RKO (cell line): ENCODE results near the gene ERCC2.
"Not testable (repeated sequence)": the region's sequence is repeated elsewhere in the genome, so short reads cannot be mapped to it uniquely, and the experiment has no call there.

Experiments used
- DNase-seq: peaks from one replicate; pipeline ENCODE4 v3.0.0-alpha.2; 2016; ENCODE audit warnings: low spot score

ERCC2 gene

GRCh38 chr19:45370410-45371204 lies at the start of gene ERCC2:
ERCC2 (minus strand) TSS chr19:45370573; CDS start chr19:45370540, 33 bp downstream.
- peak; percentile 97 for DNase-seq

- no peak for DNase-seq
Measured at GRCh38 chr19:45419895-45420294, 49.5 kb upstream of the ERCC2 start.

DNA sequence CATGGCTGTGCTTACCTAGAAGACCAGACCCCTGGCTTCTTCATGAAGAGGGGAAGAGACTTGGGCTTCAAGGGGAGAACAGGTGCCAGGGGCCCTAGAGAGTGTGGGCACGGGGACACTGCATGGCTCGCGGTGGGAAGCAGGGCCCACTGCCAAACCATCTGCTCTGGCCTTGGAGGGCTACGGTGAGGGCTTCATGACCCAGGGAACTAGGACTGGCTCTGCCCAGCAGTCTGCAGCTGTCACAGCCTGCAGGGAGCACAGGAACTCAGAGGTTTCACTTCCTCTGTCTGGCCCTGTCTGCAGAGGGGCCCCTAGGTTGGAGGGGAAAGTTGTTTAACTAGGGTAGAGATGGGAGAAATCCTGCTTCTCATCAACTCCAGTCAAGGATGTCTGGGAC lies 49.0 kb upstream of the ERCC2 start:
- no peak for DNase-seq

DNA sequence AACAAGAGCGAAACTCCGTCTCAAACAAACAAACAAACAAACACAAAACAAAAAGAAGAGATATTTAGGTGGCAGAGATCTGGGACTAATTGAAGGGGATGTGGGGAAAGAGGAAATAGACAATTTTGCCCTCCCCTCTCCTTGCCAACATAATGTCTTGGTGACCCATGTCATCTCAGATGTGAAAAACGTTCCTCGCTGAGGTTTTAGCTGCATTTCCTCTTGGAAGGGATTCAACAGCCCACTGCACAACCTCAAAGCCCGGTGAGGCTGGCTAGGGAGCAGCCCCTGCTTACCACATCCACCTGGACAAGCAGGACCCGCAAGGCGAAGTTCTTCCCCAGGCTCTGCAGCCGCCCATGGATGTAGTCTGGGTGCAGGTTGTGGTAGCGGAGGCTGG lies 48.4 kb upstream of the ERCC2 start:
- DNase-seq = no peak

DNA sequence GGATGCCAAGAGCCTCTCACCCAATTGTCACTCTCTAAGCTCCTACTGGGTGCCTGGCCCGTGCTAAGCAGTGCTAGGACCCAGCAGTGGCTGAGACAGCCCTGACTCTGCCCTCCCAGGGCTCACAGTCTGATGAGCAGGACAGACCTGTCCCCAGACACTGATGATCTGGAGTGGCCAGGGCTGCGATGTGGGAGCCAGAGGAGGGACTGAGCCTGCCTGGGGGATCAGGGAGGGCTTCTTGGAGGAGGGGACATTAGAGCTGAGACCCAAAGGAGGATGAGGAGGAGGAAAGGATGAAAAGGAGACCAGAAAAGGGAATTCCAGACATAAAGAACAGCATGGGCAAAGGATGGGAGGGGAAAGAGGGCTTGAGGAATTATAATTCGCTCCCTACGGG lies 46.8 kb upstream of the ERCC2 start:
- DNase-seq = no peak

DNA sequence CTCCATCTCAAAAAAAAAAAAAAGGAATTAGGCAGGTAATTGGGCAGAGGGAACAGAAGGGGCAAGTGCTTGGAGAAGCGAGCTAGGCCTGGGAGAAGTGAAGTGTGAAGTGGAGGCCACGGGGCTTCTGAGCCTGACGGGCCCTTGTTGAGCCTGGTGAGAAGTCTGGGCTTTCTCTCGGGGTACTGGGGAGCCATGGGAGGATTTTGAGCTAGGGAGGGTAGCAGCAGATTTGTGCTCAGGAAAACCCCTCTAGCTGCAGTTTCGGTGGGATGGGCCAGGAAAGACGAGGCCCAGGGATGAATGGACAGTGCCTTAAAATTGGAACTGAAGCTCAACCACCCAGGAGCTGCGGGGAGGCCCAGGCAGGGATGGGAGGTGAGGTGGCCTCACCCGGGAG lies 44.1 kb upstream of the ERCC2 start:
- no peak for DNase-seq

GRCh38 chr19:45413497-45413896 lies 43.1 kb upstream of the ERCC2 start:
- no peak for DNase-seq

DNA sequence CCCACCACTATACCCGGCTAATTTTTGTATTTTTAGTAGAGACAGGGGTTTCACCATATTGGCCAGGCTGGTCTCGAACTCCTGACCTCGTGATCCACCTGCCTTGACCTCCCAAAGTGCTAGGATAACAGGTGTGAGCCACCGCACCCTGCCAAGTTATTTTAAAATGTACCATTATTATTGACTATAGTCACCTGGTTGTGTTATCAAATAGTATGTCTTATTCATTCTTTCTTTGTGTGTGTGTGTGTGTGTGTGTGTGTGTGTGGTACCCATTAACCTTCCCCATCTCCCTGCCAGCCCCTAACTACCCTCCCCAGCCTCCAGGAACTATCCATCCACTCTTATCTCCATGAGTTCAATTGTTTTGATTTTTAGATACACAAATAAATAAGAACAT lies 40.0 kb upstream of the ERCC2 start:
- not testable (repeated sequence) for DNase-seq

DNA sequence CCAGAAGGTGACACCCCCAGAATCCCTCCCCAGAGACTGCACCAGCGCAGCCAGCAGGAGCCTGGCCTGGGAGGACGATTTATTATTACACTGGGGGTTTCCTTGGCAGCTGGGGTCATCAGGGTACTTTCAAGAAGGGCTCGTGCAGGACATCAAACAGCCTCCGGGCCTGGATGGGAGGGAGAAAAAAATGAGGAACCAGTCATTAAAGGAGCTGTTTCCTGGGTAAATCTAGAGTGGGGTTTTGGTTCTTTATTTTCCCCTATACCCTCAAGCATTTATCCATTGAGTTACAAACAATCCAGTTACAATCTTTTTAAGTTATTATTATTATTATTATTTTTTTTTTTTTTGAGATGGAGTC lies 39.2 kb upstream of the ERCC2 start:
- DNase-seq = no peak

DNA sequence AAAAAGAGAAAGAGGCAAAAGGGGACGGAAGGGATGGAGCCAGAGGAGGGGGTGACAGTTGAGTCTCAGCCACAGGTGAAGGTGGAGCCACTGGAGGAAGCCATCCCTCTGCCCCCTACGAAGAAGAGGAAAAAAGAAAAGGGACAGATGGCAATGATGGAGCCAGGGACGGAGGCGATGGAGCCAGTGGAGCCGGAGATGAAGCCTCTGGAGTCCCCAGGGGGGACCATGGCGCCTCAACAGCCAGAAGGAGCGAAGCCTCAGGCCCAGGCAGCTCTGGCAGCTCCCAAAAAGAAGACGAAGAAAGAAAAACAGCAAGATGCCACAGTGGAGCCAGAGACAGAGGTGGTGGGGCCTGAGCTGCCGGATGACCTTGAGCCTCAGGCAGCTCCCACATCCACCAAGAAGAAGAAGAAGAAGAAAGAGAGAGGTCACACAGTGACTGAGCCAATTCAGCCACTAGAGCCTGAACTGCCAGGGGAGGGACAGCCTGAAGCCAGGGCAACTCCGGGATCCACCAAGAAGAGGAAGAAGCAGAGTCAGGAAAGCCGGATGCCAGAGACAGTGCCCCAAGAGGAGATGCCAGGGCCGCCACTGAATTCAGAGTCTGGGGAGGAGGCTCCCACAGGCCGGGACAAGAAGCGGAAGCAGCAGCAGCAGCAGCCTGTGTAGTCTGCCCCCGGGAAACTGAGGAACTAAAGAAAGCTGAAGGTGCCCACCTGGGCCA lies 38.6 kb upstream of the ERCC2 start:
- DNase-seq = peak; percentile 60

- DNase-seq = no peak
Measured at GRCh38 chr19:45408121-45408520, 37.7 kb upstream of the ERCC2 start.

DNA sequence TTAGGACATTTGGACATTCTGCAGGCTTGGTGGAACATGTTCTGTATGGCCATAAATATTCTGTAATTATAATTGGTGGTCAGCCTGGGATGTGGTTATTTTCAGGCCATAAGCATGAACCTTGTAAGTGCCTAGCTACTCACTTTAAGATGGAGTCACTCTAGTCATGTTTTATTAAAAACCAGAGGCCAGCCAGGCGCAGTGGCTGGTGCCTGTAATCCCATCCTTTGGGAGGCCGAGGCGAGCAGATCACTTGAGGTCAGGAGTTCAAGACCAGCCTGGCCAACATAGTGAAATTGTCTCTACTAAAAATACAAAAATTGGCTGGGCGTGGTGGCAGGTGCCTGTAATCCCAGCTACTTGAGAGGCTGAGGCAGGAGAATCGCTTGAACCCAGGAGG lies 37.2 kb upstream of the ERCC2 start:
- not testable (repeated sequence) for DNase-seq

DNA sequence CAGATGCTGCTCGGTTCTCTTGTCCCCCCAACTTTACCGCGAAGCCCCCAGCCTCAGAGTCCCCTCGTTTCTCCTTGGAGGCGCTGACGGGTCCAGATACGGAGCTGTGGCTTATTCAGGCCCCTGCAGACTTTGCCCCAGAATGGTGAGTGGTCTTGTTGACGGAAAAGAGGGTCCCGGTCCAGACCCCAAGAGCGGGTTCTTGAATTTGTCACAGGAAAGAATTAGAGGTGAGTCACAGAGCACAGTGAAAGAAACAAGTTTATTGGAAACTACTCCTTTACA lies 36.7 kb upstream of the ERCC2 start:
- DNase-seq = peak; percentile 66

DNA sequence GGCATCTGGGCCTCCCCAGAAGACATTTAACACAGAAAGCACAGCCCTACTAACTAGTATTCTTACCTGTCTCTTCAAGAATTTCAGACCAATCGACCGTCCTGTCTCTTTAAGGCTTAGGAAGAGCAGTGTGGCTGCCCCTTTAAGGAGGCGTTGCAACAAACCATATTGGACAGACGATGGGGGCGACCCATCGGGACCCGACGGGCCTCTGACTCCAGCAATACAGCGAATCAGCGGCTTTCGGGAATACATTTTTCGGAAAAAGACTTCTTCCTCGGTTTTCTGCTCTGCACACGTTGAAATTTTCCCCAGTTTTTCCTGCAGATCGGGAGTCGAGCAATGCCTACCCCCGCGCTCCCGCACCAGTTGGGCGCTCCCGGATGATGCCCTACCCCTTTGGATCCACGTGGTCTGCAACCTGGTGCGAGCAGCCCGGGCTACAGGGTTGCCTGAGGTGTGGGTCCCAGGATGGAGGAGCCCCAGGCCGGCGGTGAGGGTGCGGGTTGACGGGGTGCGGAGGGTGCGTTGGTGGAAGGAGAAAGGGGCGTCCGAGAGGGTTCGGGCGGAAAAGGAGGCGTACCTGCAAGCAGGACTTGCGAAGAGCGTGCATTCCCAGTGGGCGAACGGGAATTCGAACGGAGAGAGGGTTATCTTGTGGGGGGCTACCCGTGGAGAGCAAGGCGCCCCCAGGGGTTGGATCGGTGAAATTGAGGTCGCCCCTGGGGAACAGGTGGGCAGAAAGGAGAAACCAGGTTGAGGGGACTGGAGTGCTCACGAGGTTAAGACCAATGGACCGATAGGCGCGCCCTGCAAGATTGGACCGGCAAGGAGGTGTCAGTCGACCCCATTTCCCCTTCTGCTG lies 36.1 kb upstream of the ERCC2 start, which contains the start of gene POLR1G:
POLR1G (plus strand) TSS at position 419 of the 865 bp plus-strand sequence; CDS start at position 472, 53 bp downstream.
- DNase-seq = peak; percentile 90

GRCh38 chr19:45405435-45406225 lies 35.3 kb upstream of the ERCC2 start:
- peak; percentile 91 for DNase-seq

GRCh38 chr19:45404557-45405434 lies 34.4 kb upstream of the ERCC2 start, which contains the start of gene PPP1R13L:
PPP1R13L (minus strand) TSS chr19:45405069; CDS start chr19:45398318, 6,751 bp downstream.
- DNase-seq = no peak

DNA sequence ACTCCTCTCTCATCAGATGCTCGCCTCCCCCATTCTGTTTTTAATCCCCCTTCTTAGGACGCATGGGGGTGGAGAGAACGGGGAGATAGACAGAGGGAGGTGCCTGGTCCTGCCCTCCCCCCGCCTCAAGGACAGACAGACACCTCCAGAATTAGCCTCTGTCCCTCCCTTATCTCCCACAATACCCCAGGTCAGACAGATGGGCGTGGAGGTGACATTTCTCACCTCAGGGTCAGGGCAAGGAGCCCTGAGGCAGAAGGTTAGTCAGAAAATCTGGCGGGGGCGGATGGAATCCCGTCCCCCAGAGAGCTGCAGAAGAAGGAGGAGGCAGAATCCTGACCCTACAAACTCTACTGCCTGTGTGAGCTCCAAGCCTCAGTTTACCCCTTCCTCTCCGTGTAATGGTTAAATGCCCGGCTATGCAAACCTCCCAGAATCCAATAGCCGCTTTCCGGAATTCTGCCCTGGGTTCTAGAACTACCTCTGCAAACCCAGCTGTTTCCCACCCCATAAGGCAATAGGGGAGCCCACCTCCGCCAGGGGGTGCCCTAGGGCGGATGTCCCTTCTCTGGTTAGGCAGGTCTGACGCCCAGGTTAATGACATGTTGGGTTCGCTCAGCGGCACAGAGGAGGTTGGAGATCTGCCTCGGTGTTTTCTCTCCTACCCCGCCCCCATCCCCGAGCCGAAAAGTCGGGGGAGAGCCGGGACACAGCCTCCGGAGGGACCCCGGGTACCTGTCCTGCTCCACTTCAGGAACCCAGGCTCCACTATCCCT lies 33.6 kb upstream of the ERCC2 start:
- DNase-seq = no peak

GRCh38 chr19:45403272-45403671 lies 32.9 kb upstream of the ERCC2 start:
- DNase-seq = no peak

DNA sequence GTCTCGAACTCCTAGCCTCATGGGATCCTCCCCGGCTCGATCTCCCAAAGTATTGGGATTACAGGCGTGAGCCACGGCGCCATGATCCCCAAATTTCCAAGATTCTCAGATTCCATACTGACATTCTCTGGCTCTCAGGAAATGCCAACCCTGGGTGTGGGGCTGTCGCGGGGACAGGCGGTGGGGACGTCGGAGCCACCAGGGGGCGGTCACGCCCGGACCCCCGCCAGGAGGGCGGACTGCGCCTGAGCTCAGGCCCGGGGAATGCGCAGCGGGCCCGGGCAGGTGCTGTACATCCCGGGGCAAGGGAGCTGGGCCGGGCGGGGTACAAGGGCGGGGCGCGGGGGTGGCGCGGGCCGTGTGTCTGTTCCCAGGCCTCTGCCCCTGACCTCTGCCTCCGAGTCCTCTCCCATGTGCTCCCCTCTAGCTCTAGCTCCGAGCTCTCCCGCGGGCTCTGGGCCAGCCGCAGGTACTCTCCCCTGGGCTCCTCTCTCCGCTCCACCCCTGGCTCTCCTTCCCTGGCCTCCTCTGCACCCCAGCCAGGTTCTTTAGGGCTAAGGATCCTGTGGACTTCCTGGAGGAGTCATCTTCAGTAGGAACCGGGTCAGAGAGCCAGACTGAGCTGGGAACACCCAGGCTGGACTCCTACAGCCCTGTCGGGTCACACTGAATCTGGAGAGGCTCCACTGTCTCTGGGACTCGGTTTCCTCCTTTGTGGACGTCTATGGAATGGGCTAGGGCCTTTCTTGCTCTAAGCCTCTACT lies 32.1 kb upstream of the ERCC2 start:
- no peak for DNase-seq
